ENCODE measurements around the gene XRCC6.
"Not testable (repeated sequence)": the region's sequence is repeated elsewhere in the genome, so short reads cannot be mapped to it uniquely, and the experiment has no call there.

Gene XRCC6

DNA sequence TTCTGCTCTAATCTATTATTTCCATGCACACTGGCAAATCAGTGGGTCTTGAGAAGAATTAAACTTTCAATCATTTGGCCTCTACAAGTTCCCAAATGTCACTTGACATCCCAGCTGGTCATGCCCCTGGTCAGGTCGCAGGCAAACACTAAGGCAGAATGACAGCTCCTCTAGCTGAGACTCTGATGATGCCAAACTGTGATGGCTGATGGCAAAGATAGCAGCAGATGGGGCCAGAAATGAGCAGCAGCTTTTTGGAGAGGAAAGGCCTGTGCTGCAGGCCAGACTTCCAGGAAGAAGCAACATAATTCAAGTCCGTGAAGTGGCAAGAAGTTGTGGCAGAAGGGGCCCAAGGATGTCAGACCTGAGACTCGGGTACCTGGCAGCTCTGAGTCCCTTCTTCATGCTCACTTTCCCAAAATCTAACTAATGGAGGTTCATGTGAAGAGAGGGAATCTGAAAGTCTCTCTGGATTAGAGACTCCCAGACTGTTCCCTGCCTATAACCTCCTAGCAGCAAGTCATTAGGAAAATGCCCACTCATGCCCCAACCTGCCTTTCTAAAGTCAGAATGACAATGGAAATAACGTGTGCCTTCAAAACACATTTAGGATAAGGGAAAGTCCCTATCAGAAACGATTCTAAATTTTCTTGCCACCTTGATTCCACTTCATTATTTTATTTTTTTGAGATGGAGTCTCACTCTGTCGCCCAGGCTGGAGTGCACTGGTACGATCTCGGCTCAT is 22.0 kb upstream of the XRCC6 start:
- no peak for DNase-seq (ENCODE audit: low spot score)

- no peak for DNase-seq (ENCODE audit: low spot score)
These were observed 20.1 kb upstream of the XRCC6 start for GRCh38 chr22:41600976-41601375.

GRCh38 chr22:41603873-41604332 is 17.2 kb upstream of the XRCC6 start:
- peak; percentile 74 for DNase-seq (ENCODE audit: low spot score)

DNA sequence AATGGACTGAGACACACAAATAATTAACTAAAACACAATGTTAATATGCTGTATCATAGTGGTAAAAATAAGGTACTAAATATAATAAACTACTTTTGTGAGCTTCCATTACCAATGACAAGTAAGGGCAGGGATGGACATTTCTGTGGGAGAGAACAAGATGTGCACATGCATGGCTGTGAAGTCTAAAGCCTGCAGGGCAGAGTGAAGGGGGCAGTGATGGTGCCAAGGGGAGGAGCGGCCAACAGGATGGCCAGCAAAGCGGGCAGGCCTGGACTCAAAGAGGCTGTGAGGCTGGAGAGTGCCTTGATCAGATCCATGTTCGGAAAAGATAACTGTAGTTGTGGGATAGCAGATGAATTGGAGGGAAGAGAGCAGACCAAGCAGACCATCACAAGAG is 12.7 kb upstream of the XRCC6 start:
- DNase-seq (ENCODE audit: low spot score): no peak

DNA sequence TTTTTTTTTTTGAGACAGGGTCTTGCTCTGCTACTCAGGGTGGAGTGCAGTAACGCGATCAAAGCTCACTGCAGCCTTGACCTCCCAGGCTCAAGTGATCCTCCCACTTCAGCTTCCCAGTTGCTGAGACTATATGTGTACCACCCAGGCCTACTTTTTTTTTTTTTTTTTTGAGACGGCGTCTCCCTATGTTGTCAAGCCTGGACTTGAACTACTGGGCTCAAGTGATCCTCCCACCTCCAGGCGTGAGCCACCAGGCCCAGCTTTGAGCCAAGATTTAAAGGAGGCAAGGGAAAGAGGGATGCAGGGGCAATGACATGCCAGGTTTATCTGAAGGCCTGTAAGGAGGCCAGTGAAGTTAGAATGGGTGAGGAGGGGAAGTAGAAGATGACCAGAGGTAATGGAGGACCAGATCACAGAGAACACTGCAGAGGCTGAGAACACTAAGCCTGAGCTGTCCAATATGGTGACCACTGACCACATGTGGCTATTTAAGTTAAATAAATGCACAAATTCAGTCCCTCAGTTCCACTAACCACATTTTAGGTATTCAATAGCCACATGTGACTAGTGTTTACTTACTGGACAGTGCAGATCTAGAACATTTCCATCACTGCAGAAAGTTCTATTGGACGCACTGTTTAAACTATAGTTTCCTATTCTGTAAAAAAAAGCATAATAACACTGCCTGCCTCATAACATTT is 8.3 kb upstream of the XRCC6 start:
- DNase-seq (ENCODE audit: low spot score): no peak

DNA sequence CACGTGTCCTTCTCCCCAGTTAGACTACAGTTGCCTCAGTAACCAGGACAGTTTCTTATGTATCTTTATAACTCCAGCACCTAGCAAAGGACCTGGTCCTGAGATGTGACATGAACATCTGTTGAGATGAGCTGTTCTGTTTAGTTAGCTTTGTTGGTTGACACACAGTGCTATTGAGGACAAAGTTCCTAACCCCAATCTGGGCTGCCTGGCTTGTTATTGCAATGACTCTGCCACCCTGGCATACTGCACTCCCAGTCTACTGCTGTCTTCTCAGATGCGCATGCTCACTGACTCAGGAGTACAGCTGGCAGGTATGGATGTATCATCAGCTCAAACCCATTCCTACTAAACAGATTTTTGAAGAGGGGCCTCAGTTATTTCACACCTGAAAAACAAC is 7.6 kb upstream of the XRCC6 start:
- no peak for DNase-seq (ENCODE audit: low spot score)

DNA sequence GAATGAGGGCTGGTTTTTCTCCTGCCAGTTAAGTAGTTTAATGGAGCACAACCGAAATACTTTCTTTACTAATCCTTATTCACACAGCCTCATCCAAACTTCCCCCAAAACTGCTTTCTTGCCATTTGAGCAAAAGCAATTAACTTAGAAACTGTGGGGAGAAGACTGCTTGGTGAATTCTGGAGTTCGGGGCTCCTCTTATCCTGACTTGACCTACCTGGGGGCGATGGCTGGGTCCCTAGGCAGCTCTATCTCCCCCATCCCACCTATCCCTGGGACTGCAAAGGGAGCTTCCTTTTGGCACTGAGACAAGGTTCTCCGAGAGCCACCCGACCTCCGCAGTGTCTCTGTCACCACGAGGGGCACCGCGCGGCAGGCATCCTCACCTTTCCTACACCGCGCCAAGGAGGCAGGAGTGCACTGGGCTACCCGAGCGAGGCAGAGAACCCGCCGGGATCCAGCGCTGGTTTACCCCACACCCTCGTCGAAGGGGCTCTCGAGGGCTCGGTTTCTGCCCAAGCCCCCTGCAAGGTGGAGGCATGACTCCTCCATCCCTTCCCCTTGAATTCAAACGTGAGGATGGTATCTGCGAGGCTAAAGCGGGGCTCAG is 1.0 kb upstream of the XRCC6 start:
- peak; percentile 17 for DNase-seq (ENCODE audit: low spot score)

GRCh38 chr22:41620589-41621098 is 451 bp upstream of the XRCC6 start, which contains the start of gene DESI1:
DESI1 (minus strand) TSS chr22:41621043; CDS start chr22:41620839, 204 bp downstream.
- DNase-seq (ENCODE audit: low spot score): no peak

DNA sequence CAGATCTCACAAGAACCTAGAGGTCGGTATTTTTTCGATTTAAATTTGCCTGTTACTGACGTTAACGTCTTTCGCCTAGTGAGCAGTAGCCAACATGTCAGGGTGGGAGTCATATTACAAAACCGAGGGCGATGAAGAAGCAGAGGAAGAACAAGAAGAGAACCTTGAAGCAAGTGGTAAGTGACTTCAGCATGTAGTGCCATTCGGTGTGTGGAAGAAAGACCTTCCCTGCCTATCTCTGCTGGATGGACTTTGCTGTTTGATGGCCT is 750 bp downstream of the XRCC6 start:
- no peak for DNase-seq (ENCODE audit: low spot score)

- no peak for DNase-seq (ENCODE audit: low spot score)
These were observed 4.5 kb downstream of the XRCC6 start for GRCh38 chr22:41625577-41625976.

- not testable (repeated sequence) for DNase-seq (ENCODE audit: low spot score)
These were observed 10.0 kb downstream of the XRCC6 start for GRCh38 chr22:41631115-41631514.

DNA sequence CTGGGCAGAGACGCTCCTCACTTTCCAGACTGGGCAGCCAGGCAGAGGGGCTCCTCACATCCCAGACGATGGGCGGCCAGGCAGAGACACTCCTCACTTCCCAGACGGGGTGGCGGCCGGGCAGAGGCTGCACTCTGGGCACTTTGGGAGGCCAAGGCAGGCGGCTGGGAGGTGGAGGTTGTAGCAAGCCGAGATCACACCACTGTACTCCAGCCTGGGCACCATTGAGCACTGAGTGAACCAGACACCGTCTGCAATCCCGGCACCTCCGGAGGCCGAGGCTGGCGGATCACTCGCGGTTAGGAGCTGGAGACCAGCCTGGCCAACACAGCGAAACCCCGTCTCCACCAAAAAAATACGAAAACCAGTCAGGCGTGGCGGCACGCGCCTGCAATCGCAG is 10.5 kb downstream of the XRCC6 start:
- DNase-seq (ENCODE audit: low spot score): not testable (repeated sequence)

DNA sequence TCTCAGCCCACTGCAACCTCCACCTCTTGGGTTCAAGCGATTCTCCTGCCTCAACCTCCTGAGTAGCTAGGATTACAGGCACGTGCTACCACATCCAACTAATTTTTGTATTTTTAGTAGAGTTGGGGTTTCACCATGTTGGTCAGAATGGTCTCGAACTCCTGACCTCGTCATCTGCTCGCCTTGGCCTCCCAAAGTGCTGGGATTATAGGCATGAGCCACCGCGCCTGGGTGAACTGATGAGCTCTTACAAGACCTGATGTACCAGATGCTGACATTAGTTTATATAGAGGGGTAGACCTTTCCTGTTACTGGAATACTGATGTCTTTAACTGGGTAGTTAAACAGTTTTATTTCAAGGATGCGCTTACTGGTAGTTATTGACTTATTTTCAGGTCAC is 13.5 kb downstream of the XRCC6 start:
- DNase-seq (ENCODE audit: low spot score): not testable (repeated sequence)

GRCh38 chr22:41636467-41636866 is 15.4 kb downstream of the XRCC6 start:
- no peak for DNase-seq (ENCODE audit: low spot score)

DNA sequence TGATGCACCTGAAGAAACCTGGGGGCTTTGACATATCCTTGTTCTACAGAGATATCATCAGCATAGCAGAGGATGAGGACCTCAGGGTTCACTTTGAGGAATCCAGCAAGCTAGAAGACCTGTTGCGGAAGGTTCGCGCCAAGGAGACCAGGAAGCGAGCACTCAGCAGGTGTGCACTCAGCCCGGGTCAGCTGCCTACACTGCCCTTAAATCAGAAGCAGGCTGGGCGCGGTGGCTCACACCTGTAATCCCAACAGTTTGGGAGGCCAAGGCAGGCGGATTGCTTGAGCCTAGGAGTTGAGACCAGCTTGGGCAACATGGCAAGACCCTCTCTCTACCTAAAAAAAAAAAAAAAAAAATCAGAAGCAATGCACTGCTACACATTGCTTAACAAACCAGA is 16.5 kb downstream of the XRCC6 start:
- DNase-seq (ENCODE audit: low spot score): not testable (repeated sequence)

GRCh38 chr22:41638124-41638523 is 17.0 kb downstream of the XRCC6 start:
- no peak for DNase-seq (ENCODE audit: low spot score)

- DNase-seq (ENCODE audit: low spot score): no peak
These were observed 17.7 kb downstream of the XRCC6 start for GRCh38 chr22:41638748-41639147.

DNA sequence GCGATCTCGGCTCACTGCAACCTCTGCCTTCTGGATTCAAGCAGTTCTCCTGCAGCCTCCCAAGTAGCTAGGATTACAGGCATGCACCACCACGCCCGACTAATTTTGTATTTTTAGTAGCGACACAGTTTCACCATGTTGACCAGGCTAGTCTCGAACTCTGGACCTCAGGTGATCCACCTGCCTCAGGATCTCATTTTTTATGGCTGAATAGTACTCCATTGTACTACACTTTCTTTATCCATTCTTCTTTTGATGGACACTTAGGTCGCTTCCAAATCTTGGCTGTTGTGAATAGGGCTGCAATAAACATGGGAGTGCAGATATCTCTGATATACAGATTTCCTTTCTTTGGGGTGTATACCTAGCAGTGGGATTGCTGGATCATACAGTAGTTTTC is 20.8 kb downstream of the XRCC6 start:
- DNase-seq (ENCODE audit: low spot score): no peak

GRCh38 chr22:41642331-41643110 is 21.4 kb downstream of the XRCC6 start:
- DNase-seq (ENCODE audit: low spot score): no peak

DNA sequence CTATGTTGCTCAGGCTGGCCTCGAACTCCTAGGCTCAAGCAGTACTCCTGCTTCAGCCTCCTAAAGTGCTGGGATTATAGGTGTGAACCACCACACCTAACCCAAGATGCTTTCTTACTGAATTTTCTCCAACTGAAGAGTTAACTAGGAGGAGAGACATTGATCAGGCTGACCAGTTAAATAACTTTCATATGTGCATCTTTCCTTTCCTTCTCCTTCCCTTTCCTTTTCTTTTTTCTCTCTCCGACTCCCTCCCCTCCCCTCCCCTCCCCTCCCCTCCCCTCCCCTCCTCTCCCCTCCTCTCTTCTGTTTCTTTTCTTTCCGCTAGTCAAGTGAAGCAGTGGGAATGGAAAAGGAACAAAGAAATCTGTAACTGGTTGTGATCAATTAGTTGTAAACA is 26.7 kb downstream of the XRCC6 start:
- no peak for DNase-seq (ENCODE audit: low spot score)

GRCh38 chr22:41648432-41648831 is 27.3 kb downstream of the XRCC6 start:
- no peak for DNase-seq (ENCODE audit: low spot score)

- DNase-seq (ENCODE audit: low spot score): no peak
These were observed 29.1 kb downstream of the XRCC6 start for GRCh38 chr22:41650229-41650628.
